ENCODE results near the gene HARS1. TPM values are rescaled to one million over a fixed set of nuclear protein-coding genes. Genes with fewer than 3 reads are reported as not detected.
"Not testable (repeated sequence)": the region's sequence is repeated elsewhere in the genome, so short reads cannot be mapped to it uniquely, and the experiment has no call there.

The HARS1 gene
- total and polyA plus RNA-seq, 4 experiments from 2014 or later: 60.7 to 72.9 (median 67.1) TPM

GRCh38 chr5:140671472-140672125, 19.6 kb downstream of the HARS1 start:
- H3K27ac Mint-ChIP-seq: peak overlapping the region in 2 of 7 donors; percentile 60 to 68
- H3K9me3 Mint-ChIP-seq: no peaks in the 10 kb centered on the region
- no peak overlapping the region for H3K4me3 Mint-ChIP-seq
- H3K36me3 Mint-ChIP-seq: peaks cover 51 to 73% of the 10 kb centered on the region in 2 donors
- intact Hi-C loops (cut with micrococcal nuclease): no loop called here
- Histone ChIP-seq H3K27ac (ENCODE audit: low read depth, low read length) (no peak overlapping the region), H3K36me3 (ENCODE audit: insufficient read depth, low read length) (peaks cover 42% of the 10 kb centered on the region), H3K9me3 (ENCODE audit: control insufficient read depth in 1 of 2, low read length in 2 of 2) (no peaks in the 10 kb centered on the region), H3K4me3 (ENCODE audit: low read length in 2 of 2) (no peak overlapping the region), H3K27me3 (ENCODE audit: insufficient read depth, low read length) (no peaks in the 10 kb centered on the region), H3K4me1 (ENCODE audit: insufficient read depth, low read length) (peaks cover 9% of the 10 kb centered on the region)
- DNase-seq: no peak
- CTCF ChIA-PET (ENCODE audit: partially characterized antibody): no interaction called here
- no peaks in the 10 kb centered on the region for H3K27me3 Mint-ChIP-seq
- H3K4me1 Mint-ChIP-seq: peaks cover 15 to 26% (median 19%) of the 10 kb centered on the region in 4 donors
- POLR2A ChIA-PET (ENCODE audit: partially characterized antibody): interaction anchor here (2.1 kb wide), 1 partner anchor 24 kb away, joined by 9 read pairs; the partner anchor contains the start of genes IK and NDUFA2

- H3K9me3 ChIP-seq (ENCODE audit: control insufficient read depth in 1 of 2, low read length in 2 of 2); DNase-seq; H3K27me3 ChIP-seq (ENCODE audit: insufficient read depth, low read length); H3K27ac ChIP-seq (ENCODE audit: low read depth, low read length); H3K9me3 Mint-ChIP-seq; H3K4me3 Mint-ChIP-seq; intact Hi-C loops (cut with micrococcal nuclease); H3K27ac Mint-ChIP-seq; CTCF ChIA-PET (ENCODE audit: partially characterized antibody); H3K27me3 Mint-ChIP-seq; H3K4me3 ChIP-seq (ENCODE audit: low read length in 2 of 2): not testable (repeated sequence)
- Histone ChIP-seq H3K4me1 (ENCODE audit: insufficient read depth, low read length) (peaks cover 14% of the 10 kb centered on the region), H3K36me3 (ENCODE audit: insufficient read depth, low read length) (peaks cover 36% of the 10 kb centered on the region)
- peaks cover 45 to 70% of the 10 kb centered on the region in 2 donors for H3K36me3 Mint-ChIP-seq
- POLR2A ChIA-PET (ENCODE audit: partially characterized antibody): interaction anchor here (1.0 to 2.1 kb wide), 2 partner anchors 24 to 37 kb away, joined by 3 to 9 read pairs; partner anchors contain the start of genes IK and NDUFA2
- peaks cover 19 to 32% (median 24%) of the 10 kb centered on the region in 4 donors for H3K4me1 Mint-ChIP-seq
Observed at GRCh38 chr5:140671035-140671434, 20.1 kb downstream of the HARS1 start.

GRCh38 chr5:140664359-140665119, 26.6 kb downstream of the HARS1 start, which contains the start of gene WDR55:
WDR55 (plus strand) TSS chr5:140664904; CDS start chr5:140664913, 9 bp downstream.
- H3K27ac ChIP-seq (ENCODE audit: low read depth, low read length): peak within 1 kb of the TSS; percentile 95
- peaks cover 20% of the 10 kb centered on the region for H3K4me1 ChIP-seq (ENCODE audit: insufficient read depth, low read length)
- CTCF ChIA-PET (ENCODE audit: partially characterized antibody): interaction anchor here (1.2 to 1.6 kb wide), 3 partner anchors 17 to 54 kb away, joined by 3 to 7 read pairs (median 4); partner anchors contain the start of genes IK and NDUFA2
- DNase-seq: peak; percentile 94 to 99 (median 94)
- Mint-ChIP-seq H3K9me3 (peaks cover 0 to 3% (median 0%) of the 10 kb centered on the region in 8 donors), H3K27me3 (no peaks in the 10 kb centered on the region), H3K4me1 (peaks cover 27 to 52% (median 34%) of the 10 kb centered on the region in 4 donors), H3K36me3 (peaks cover 39 to 78% of the 10 kb centered on the region in 2 donors), H3K27ac (peak within 1 kb of the TSS; percentile 98 to 99 (median 99)), H3K4me3 (peak within 1 kb of the TSS; percentile 96 to 99 (median 98))
- H3K4me3 ChIP-seq (ENCODE audit: low read length in 2 of 2): peak within 1 kb of the TSS; percentile 90 to 98
- no peaks in the 10 kb centered on the region for H3K27me3 ChIP-seq (ENCODE audit: insufficient read depth, low read length)
- POLR2A ChIA-PET (ENCODE audit: partially characterized antibody): interaction anchor here (0.6 to 5.4 kb wide), 19 partner anchors 10 to 263 kb away, joined by 3 to 74 read pairs (median 6); partner anchors contain the start of genes ANKHD1, CD14, EIF4EBP3 and HARS1
- H3K9me3 ChIP-seq (ENCODE audit: control insufficient read depth in 1 of 2, low read length in 2 of 2): no peaks in the 10 kb centered on the region
- intact Hi-C loops (cut with micrococcal nuclease): loop anchor here (1.0 to 2.0 kb wide), 7 partner anchors 17 to 263 kb away; partner anchors contain the start of genes ANKHD1, APBB3, HARS1 and HARS2
- peaks cover 51% of the 10 kb centered on the region for H3K36me3 ChIP-seq (ENCODE audit: insufficient read depth, low read length)

GRCh38 chr5:140664030-140664358, 27.2 kb downstream of the HARS1 start:
- no peaks in the 10 kb centered on the region for H3K27me3 ChIP-seq (ENCODE audit: insufficient read depth, low read length)
- CTCF ChIA-PET (ENCODE audit: partially characterized antibody): interaction anchor here (1.4 to 1.6 kb wide), 2 partner anchors 17 to 55 kb away, joined by 4 to 7 read pairs; partner anchors contain the start of genes IK and NDUFA2
- peaks cover 43 to 78% of the 10 kb centered on the region in 2 donors for H3K36me3 Mint-ChIP-seq
- peaks cover 0 to 3% (median 0%) of the 10 kb centered on the region in 8 donors for H3K9me3 Mint-ChIP-seq
- H3K36me3 ChIP-seq (ENCODE audit: insufficient read depth, low read length): peaks cover 51% of the 10 kb centered on the region
- intact Hi-C loops (cut with micrococcal nuclease): loop anchor here (1.0 to 2.0 kb wide), 7 partner anchors 17 to 263 kb away; partner anchors contain the start of genes ANKHD1, APBB3, HARS1 and HARS2
- H3K4me1 Mint-ChIP-seq: peaks cover 27 to 52% (median 34%) of the 10 kb centered on the region in 4 donors
- DNase-seq: no peak
- peak overlapping the region; percentile 90 to 98 for H3K4me3 ChIP-seq (ENCODE audit: low read length in 2 of 2)
- H3K4me1 ChIP-seq (ENCODE audit: insufficient read depth, low read length): peaks cover 20% of the 10 kb centered on the region
- H3K27me3 Mint-ChIP-seq: no peaks in the 10 kb centered on the region
- H3K27ac Mint-ChIP-seq: peak overlapping the region; percentile 98 to 99 (median 99)
- H3K4me3 Mint-ChIP-seq: peak overlapping the region; percentile 96 to 99 (median 98)
- POLR2A ChIA-PET (ENCODE audit: partially characterized antibody): interaction anchor here (0.6 to 5.4 kb wide), 16 partner anchors 10 to 263 kb away, joined by 3 to 74 read pairs (median 6); partner anchors contain the start of genes ANKHD1, CD14, EIF4EBP3 and HARS1
- H3K9me3 ChIP-seq (ENCODE audit: control insufficient read depth in 1 of 2, low read length in 2 of 2): no peaks in the 10 kb centered on the region
- H3K27ac ChIP-seq (ENCODE audit: low read depth, low read length): peak overlapping the region; percentile 95

- DNase-seq; H3K4me3 ChIP-seq (ENCODE audit: low read length in 2 of 2); H3K27me3 Mint-ChIP-seq; CTCF ChIA-PET (ENCODE audit: partially characterized antibody); H3K4me1 ChIP-seq (ENCODE audit: insufficient read depth, low read length); H3K9me3 Mint-ChIP-seq; H3K27me3 ChIP-seq (ENCODE audit: insufficient read depth, low read length); H3K27ac Mint-ChIP-seq; intact Hi-C loops (cut with micrococcal nuclease); H3K9me3 ChIP-seq (ENCODE audit: control insufficient read depth in 1 of 2, low read length in 2 of 2); H3K27ac ChIP-seq (ENCODE audit: low read depth, low read length): not testable (repeated sequence)
- POLR2A ChIA-PET (ENCODE audit: partially characterized antibody): interaction anchor here (1.2 to 2.8 kb wide), 2 partner anchors 13 to 259 kb away, joined by 4 to 9 read pairs; partner anchors contain the start of genes ANKHD1, IK and NDUFA2
- peaks cover 4 to 16% (median 13%) of the 10 kb centered on the region in 4 donors for H3K4me1 Mint-ChIP-seq
- peak overlapping the region in 1 of 8 donors; percentile 54 for H3K4me3 Mint-ChIP-seq
- peaks cover 56 to 76% of the 10 kb centered on the region in 2 donors for H3K36me3 Mint-ChIP-seq
- H3K36me3 ChIP-seq (ENCODE audit: insufficient read depth, low read length): peaks cover 67% of the 10 kb centered on the region
Observed at GRCh38 chr5:140660371-140660770, 30.8 kb downstream of the HARS1 start.

GRCh38 chr5:140658870-140659269, 32.3 kb downstream of the HARS1 start:
- H3K36me3 ChIP-seq (ENCODE audit: insufficient read depth, low read length): peaks cover 82% of the 10 kb centered on the region
- H3K27me3 Mint-ChIP-seq: no peaks in the 10 kb centered on the region
- no peaks in the 10 kb centered on the region for H3K4me1 ChIP-seq (ENCODE audit: insufficient read depth, low read length)
- ChIA-PET CTCF (ENCODE audit: partially characterized antibody) (no interaction called here), POLR2A (ENCODE audit: partially characterized antibody) (no interaction called here)
- peaks cover 70 to 83% of the 10 kb centered on the region in 2 donors for H3K36me3 Mint-ChIP-seq
- H3K4me3 ChIP-seq (ENCODE audit: low read length in 2 of 2): no peak overlapping the region
- no peak for DNase-seq
- peak overlapping the region in 5 of 7 donors; percentile 13 to 53 (median 22) for H3K27ac Mint-ChIP-seq
- peaks cover 0 to 3% (median 0%) of the 10 kb centered on the region in 8 donors for H3K9me3 Mint-ChIP-seq
- no peak overlapping the region for H3K4me3 Mint-ChIP-seq
- H3K27ac ChIP-seq (ENCODE audit: low read depth, low read length): no peak overlapping the region
- no peaks in the 10 kb centered on the region for H3K9me3 ChIP-seq (ENCODE audit: control insufficient read depth in 1 of 2, low read length in 2 of 2)
- intact Hi-C loops (cut with micrococcal nuclease): no loop called here
- peaks cover 3 to 11% (median 4%) of the 10 kb centered on the region in 4 donors for H3K4me1 Mint-ChIP-seq
- H3K27me3 ChIP-seq (ENCODE audit: insufficient read depth, low read length): no peaks in the 10 kb centered on the region
